ENCODE data around the gene KLC4.
"Not testable (repeated sequence)": the region's sequence is repeated elsewhere in the genome, so short reads cannot be mapped to it uniquely, and the experiment has no call there.

KLC4 gene

GRCh38 chr6:43036712-43037111 lies 22.7 kb upstream of the KLC4 start:
- no peak for DNase-seq (ENCODE audit: low read depth, low spot score)

- DNase-seq (ENCODE audit: low read depth, low spot score) = no peak
These were observed 22.2 kb upstream of the KLC4 start for GRCh38 chr6:43037197-43037596.

- DNase-seq (ENCODE audit: low read depth, low spot score) = no peak
These were observed 21.7 kb upstream of the KLC4 start for GRCh38 chr6:43037706-43038105.

- DNase-seq (ENCODE audit: low read depth, low spot score) = no peak
These were observed 20.7 kb upstream of the KLC4 start for GRCh38 chr6:43038727-43039126.

GRCh38 chr6:43040542-43041257 lies 18.7 kb upstream of the KLC4 start:
- no peak for DNase-seq (ENCODE audit: low read depth, low spot score)

GRCh38 chr6:43041475-43041874 lies 18.0 kb upstream of the KLC4 start:
- not testable (repeated sequence) for DNase-seq (ENCODE audit: low read depth, low spot score)

- no peak for DNase-seq (ENCODE audit: low read depth, low spot score)
These were observed 16.1 kb upstream of the KLC4 start for GRCh38 chr6:43043310-43043709.

- no peak for DNase-seq (ENCODE audit: low read depth, low spot score)
These were observed 14.0 kb upstream of the KLC4 start for GRCh38 chr6:43045371-43045930.

GRCh38 chr6:43047998-43048397 lies 11.4 kb upstream of the KLC4 start:
- DNase-seq (ENCODE audit: low read depth, low spot score) = no peak

GRCh38 chr6:43050981-43051380 lies 8.4 kb upstream of the KLC4 start:
- DNase-seq (ENCODE audit: low read depth, low spot score) = no peak

GRCh38 chr6:43052225-43052841 lies 7.1 kb upstream of the KLC4 start:
- DNase-seq (ENCODE audit: low read depth, low spot score) = no peak

GRCh38 chr6:43052842-43053544 lies 6.4 kb upstream of the KLC4 start:
- no peak for DNase-seq (ENCODE audit: low read depth, low spot score)

GRCh38 chr6:43053545-43054205 lies 5.8 kb upstream of the KLC4 start, which contains the start of gene CUL7:
CUL7 (minus strand) TSS chr6:43053851; CDS start chr6:43052788, 1,063 bp downstream.
- DNase-seq (ENCODE audit: low read depth, low spot score) = peak; percentile 77

- DNase-seq (ENCODE audit: low read depth, low spot score) = no peak
These were observed 5.1 kb upstream of the KLC4 start for GRCh38 chr6:43054206-43054943.

GRCh38 chr6:43055966-43056365 lies 3.5 kb upstream of the KLC4 start:
- DNase-seq (ENCODE audit: low read depth, low spot score) = no peak

- no peak for DNase-seq (ENCODE audit: low read depth, low spot score)
These were observed 900 bp upstream of the KLC4 start for GRCh38 chr6:43058531-43058930.

- DNase-seq (ENCODE audit: low read depth, low spot score) = no peak
These were observed 763 bp downstream of the KLC4 start for GRCh38 chr6:43060034-43060754.

- DNase-seq (ENCODE audit: low read depth, low spot score) = no peak
These were observed 1.6 kb downstream of the KLC4 start for GRCh38 chr6:43060755-43061633.

- no peak for DNase-seq (ENCODE audit: low read depth, low spot score)
These were observed 2.4 kb downstream of the KLC4 start for GRCh38 chr6:43061861-43062260.

GRCh38 chr6:43062818-43063217 lies 3.4 kb downstream of the KLC4 start:
- DNase-seq (ENCODE audit: low read depth, low spot score) = no peak

All from brain pericyte (primary cell).